ENCODE results near the gene KRTAP20-1. TPM values are rescaled to one million over a fixed set of nuclear protein-coding genes. Genes with fewer than 3 reads are reported as not detected.

KRTAP20-1 gene
- total RNA-seq, 1 experiment from 2014 or later, result not detected

DNA sequence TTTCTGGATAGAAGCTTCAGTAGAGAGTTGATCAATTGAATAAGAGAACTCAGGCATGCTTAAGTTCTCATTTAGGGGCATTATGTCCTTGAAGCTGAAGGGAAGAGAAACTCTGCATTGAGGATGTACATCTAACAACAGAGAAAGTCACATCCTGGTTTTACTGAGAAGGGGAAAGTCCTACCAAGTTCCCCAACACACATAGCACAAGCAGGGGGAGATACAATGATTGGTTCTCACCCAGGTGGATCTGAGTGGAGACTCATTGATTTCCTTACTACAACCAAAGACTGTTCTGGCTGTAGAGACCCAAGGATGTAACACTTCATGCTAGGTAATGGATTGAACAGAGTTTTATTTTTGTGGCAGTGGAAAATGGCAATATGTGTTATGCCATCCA, 1.0 kb upstream of the KRTAP20-1 start:
- Histone ChIP-seq H3K9me3 (ENCODE audit: control insufficient read depth, low read depth, low read length) (no peaks in the 10 kb centered on the region), H3K23me2 (ENCODE audit: insufficient read length, low read depth, low read length, poor library complexity, severe bottlenecking) (no peaks in the 10 kb centered on the region), H3T11ph (ENCODE audit: low read length) (no peak overlapping the region), H4K91ac (ENCODE audit: insufficient read length, low read depth, low read length) (no peak overlapping the region), H3K27me3 (ENCODE audit: insufficient read depth, low read length) (no peaks in the 10 kb centered on the region), H3K4me1 (ENCODE audit: insufficient read depth, low read length) (no peaks in the 10 kb centered on the region), H3K79me2 (ENCODE audit: insufficient read depth, low read length) (no peaks in the 10 kb centered on the region), H4K5ac (ENCODE audit: insufficient read length, low read depth, low read length) (no peak overlapping the region), H3K56ac (ENCODE audit: insufficient read length, low read depth, low read length) (no peak overlapping the region), H3K9ac (ENCODE audit: extremely low read depth, insufficient read length, low read length) (no peak overlapping the region), H4K20me1 (ENCODE audit: control insufficient read depth, insufficient read depth, insufficient read length) (no peaks in the 10 kb centered on the region), H3K4ac (ENCODE audit: low read depth, low read length) (no peak overlapping the region), H2BK15ac (ENCODE audit: low read depth, low read length) (no peak overlapping the region), H2BK120ac (ENCODE audit: low read depth, low read length, poor library complexity, severe bottlenecking) (no peak overlapping the region), H3K14ac (ENCODE audit: insufficient read depth, low read length) (no peak overlapping the region), H3K18ac (ENCODE audit: insufficient read length, low read depth, low read length) (no peak overlapping the region), H2BK20ac (ENCODE audit: low read depth, low read length, poor library complexity, severe bottlenecking) (no peak overlapping the region), H3K27ac (ENCODE audit: insufficient read length, low read depth, low read length) (no peak overlapping the region), H3K23ac (ENCODE audit: insufficient read length, low read depth, low read length) (no peak overlapping the region), H3K4me2 (ENCODE audit: insufficient read depth, insufficient read length, low read length) (no peak overlapping the region), H2BK12ac (ENCODE audit: insufficient read length, low read depth, low read length) (no peak overlapping the region), H2AK5ac (ENCODE audit: insufficient read length, low read length) (no peak overlapping the region), H4K8ac (replicated peaks; ENCODE audit: insufficient read length, low read depth, low read length) (no peak overlapping the region), H3K79me1 (ENCODE audit: insufficient read depth, low read depth, low read length, poor library complexity, severe bottlenecking) (no peaks in the 10 kb centered on the region), H2BK5ac (ENCODE audit: insufficient read length, low read length) (no peak overlapping the region), H2AFZ (ENCODE audit: low read length) (no peak overlapping the region)
- Mint-ChIP-seq H3K4me3 (no peak overlapping the region), H3K4me1 (no peaks in the 10 kb centered on the region), H3K36me3 (ENCODE audit: insufficient read depth in 1 of 3, low read depth in 3 of 3) (peaks cover 0 to 16% (median 5%) of the 10 kb centered on the region in 3 experiments; a peak in 5 of 7 replicates), H3K27ac (no peak overlapping the region), H3K9me3 (peaks cover 3 to 31% of the 10 kb centered on the region in 2 experiments; a peak in 4 of 5 replicates), H3K27me3 (ENCODE audit: low read depth) (no peaks in the 10 kb centered on the region; the same call in none of the 2 replicates)
- no peak for DNase-seq
- no peak for TF ChIP-seq CTCF (conservative IDR thresholded peaks at IDR 0.05)

Measured in H9 (cell line).